ENCODE measurements around the gene BAHCC1.

Gene BAHCC1

DNA sequence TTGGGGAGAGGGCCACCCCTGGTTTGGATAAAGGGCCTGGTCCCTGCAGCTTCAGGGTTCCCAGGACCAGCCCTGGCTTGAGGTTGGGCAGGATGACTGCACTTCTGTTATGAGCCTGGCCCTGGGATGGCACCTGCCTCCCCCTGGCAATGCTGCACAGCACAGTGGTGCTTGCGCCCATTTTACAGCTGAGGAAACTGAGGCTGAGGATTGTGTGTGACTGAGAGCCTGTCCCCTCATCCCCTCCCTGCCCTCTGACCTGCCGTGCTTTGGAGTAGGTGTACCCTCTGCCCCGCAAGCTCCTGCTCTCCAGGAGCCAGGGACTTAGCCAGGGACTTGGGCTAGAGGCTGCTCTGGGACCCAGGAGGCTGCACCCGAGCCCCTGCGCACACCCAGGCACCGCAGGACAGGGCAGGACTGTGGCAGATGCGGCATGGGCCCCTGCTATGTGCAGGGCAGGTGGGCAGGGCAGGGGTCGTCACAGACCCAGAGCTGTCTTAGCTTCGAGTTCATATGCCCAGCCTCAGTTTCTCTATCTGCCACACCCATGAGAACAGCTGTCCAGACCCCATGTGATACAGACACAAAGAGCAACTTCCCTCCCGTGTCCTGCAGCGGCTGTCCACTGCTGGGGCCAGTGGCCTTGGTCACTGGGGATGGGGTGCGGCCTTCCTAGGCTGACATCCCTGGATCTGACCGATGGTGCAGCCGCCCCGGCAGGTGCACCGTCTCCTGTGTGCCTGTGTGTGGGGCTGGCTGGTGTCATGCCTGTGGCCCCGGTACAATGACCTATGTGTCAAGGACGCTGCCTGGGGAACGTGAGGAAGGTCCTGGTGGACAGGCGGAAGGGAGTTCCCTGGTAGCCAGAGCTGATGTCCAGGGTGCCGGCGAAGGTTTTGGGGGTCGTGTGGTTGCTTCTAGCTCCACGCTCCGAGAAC, 36.6 kb downstream of the BAHCC1 start:
- H3K18ac ChIP-seq (ENCODE audit: low read length), result no peak overlapping the region
- H3K23ac ChIP-seq (ENCODE audit: low read length), result no peak overlapping the region
- no peak overlapping the region for H4K8ac ChIP-seq (ENCODE audit: low read depth, low read length)
- whole genome bisulfite sequencing (ENCODE audit: extremely low coverage, insufficient coverage, insufficient read length), result no CpG with 5 or more reads among the region's 25 CpGs
- H3K27ac ChIP-seq (ENCODE audit: low read depth, low read length), result no peak overlapping the region
- no peaks in the 10 kb centered on the region for H3K79me2 ChIP-seq (ENCODE audit: control insufficient read depth, insufficient read depth, low read length, poor library complexity)
- no peak for DNase-seq
- H2AFZ ChIP-seq (ENCODE audit: insufficient read depth, low read length, poor library complexity), result no peak overlapping the region
- H3K4me2 ChIP-seq (ENCODE audit: low read length), result no peak overlapping the region
- no peak overlapping the region for H2BK5ac ChIP-seq (ENCODE audit: low read depth, low read length, poor library complexity)
- H3K27me3 ChIP-seq (ENCODE audit: insufficient read depth, low read length), result no peaks in the 10 kb centered on the region
- H3K79me1 ChIP-seq (ENCODE audit: low read length), result no peaks in the 10 kb centered on the region
- no peak overlapping the region for H3K4ac ChIP-seq (ENCODE audit: low read depth, low read length)
- H3K9ac ChIP-seq (ENCODE audit: low read length), result no peak overlapping the region
- no peak overlapping the region for H2AK5ac ChIP-seq (ENCODE audit: low read length)
- H2BK120ac ChIP-seq (ENCODE audit: insufficient read depth, low read length, poor library complexity), result no peak overlapping the region
- H3K4me1 ChIP-seq (ENCODE audit: control insufficient read depth in 1 of 2, insufficient read depth in 2 of 2, low read length in 2 of 2), result peaks cover 2% of the 10 kb centered on the region in 2 experiments
- no peak overlapping the region for H4K91ac ChIP-seq (ENCODE audit: low read depth, low read length)
- H3K9me3 ChIP-seq (ENCODE audit: insufficient read depth, low read depth, low read length), result no peaks in the 10 kb centered on the region
- no peak overlapping the region for H4K12ac ChIP-seq (ENCODE audit: low read depth, low read length)
- no peak overlapping the region for H3K4me3 ChIP-seq (ENCODE audit: low read depth, low read length)
- no peak overlapping the region for H3K14ac ChIP-seq (ENCODE audit: low read length)
- H3K36me3 ChIP-seq (ENCODE audit: control insufficient read depth in 1 of 2, insufficient read depth in 2 of 2, low read length in 2 of 2), result no peaks in the 10 kb centered on the region
- no peak overlapping the region for H2BK12ac ChIP-seq (ENCODE audit: low read length)

DNA sequence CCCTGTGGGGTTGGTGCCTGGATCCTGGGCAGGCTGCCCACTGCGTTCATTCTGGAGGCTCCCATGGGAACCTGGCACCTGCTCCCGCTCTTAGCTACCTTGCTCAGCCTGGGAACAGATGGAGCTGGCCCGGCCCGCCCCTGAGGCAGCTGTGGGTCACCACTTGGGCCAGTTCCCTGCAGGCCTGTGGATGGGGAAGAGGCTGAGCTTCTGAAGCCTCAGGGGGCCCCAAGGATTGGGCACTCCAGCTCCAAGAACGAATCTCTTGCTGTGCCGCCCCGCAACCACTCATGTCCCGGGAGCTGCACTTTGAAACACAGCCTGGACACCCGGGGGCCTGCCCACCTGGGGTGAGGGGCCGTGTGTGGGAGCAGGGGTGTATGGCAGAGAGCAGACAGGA, 37.7 kb downstream of the BAHCC1 start:
- no peak overlapping the region for H4K8ac ChIP-seq (ENCODE audit: low read depth, low read length)
- no peak overlapping the region for H3K27ac ChIP-seq (ENCODE audit: low read depth, low read length)
- no peak overlapping the region for H3K9ac ChIP-seq (ENCODE audit: low read length)
- H3K79me2 ChIP-seq (ENCODE audit: control insufficient read depth, insufficient read depth, low read length, poor library complexity), result no peaks in the 10 kb centered on the region
- no peak overlapping the region for H4K12ac ChIP-seq (ENCODE audit: low read depth, low read length)
- no peak overlapping the region for H2BK120ac ChIP-seq (ENCODE audit: insufficient read depth, low read length, poor library complexity)
- no peaks in the 10 kb centered on the region for H3K9me3 ChIP-seq (ENCODE audit: insufficient read depth, low read depth, low read length)
- no peak overlapping the region for H3K4ac ChIP-seq (ENCODE audit: low read depth, low read length)
- peaks cover 2% of the 10 kb centered on the region in 2 experiments for H3K4me1 ChIP-seq (ENCODE audit: control insufficient read depth in 1 of 2, insufficient read depth in 2 of 2, low read length in 2 of 2)
- no peaks in the 10 kb centered on the region for H3K27me3 ChIP-seq (ENCODE audit: insufficient read depth, low read length)
- no peak overlapping the region for H4K91ac ChIP-seq (ENCODE audit: low read depth, low read length)
- no peaks in the 10 kb centered on the region for H3K79me1 ChIP-seq (ENCODE audit: low read length)
- no peaks in the 10 kb centered on the region for H3K36me3 ChIP-seq (ENCODE audit: control insufficient read depth in 1 of 2, insufficient read depth in 2 of 2, low read length in 2 of 2)
- H3K4me3 ChIP-seq (ENCODE audit: low read depth, low read length), result no peak overlapping the region
- H3K4me2 ChIP-seq (ENCODE audit: low read length), result no peak overlapping the region
- DNase-seq, result no peak
- no peak overlapping the region for H3K14ac ChIP-seq (ENCODE audit: low read length)
- H2AK5ac ChIP-seq (ENCODE audit: low read length), result no peak overlapping the region
- H2AFZ ChIP-seq (ENCODE audit: insufficient read depth, low read length, poor library complexity), result no peak overlapping the region
- H3K23ac ChIP-seq (ENCODE audit: low read length), result no peak overlapping the region
- H2BK12ac ChIP-seq (ENCODE audit: low read length), result no peak overlapping the region
- no peak overlapping the region for H2BK5ac ChIP-seq (ENCODE audit: low read depth, low read length, poor library complexity)
- no peak overlapping the region for H3K18ac ChIP-seq (ENCODE audit: low read length)
- no CpG with 5 or more reads among the region's 10 CpGs for WGBS (ENCODE audit: extremely low coverage, insufficient coverage, insufficient read length)

DNA sequence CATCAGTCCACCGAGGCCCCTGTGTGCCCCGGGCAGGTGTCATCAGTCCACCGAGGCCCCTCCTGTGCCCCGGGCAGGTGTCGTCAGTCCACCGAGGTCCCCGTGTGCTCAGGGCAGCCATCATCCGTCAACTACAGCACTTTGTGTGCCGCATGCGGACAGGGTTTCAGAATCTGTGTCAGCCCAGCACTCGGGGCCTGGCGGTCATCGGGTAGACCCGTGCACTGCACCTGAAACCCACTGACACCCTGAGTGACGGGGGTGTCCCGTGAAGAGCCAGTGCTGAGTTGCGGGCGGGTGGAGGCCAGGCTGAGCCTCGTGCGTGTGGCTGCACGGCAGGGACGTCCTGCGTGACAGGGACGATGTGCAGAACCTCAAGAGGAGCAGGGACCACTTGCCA, 38.4 kb downstream of the BAHCC1 start:
- H2AFZ ChIP-seq (ENCODE audit: insufficient read depth, low read length, poor library complexity), result no peak overlapping the region

GRCh38 chr17:81434072-81434471, 38.8 kb downstream of the BAHCC1 start:
- Histone ChIP-seq H3K18ac (ENCODE audit: low read length) (no peak overlapping the region), H3K27ac (ENCODE audit: low read depth, low read length) (no peak overlapping the region), H3K27me3 (ENCODE audit: insufficient read depth, low read length) (no peaks in the 10 kb centered on the region), H3K23ac (ENCODE audit: low read length) (no peak overlapping the region), H3K14ac (ENCODE audit: low read length) (no peak overlapping the region), H2BK12ac (ENCODE audit: low read length) (no peak overlapping the region), H4K8ac (ENCODE audit: low read depth, low read length) (no peak overlapping the region), H4K91ac (ENCODE audit: low read depth, low read length) (no peak overlapping the region), H3K4me1 (ENCODE audit: control insufficient read depth in 1 of 2, insufficient read depth in 2 of 2, low read length in 2 of 2) (peaks cover 2% of the 10 kb centered on the region in 2 experiments), H3K36me3 (ENCODE audit: control insufficient read depth in 1 of 2, insufficient read depth in 2 of 2, low read length in 2 of 2) (no peaks in the 10 kb centered on the region), H2BK5ac (ENCODE audit: low read depth, low read length, poor library complexity) (no peak overlapping the region), H3K9ac (ENCODE audit: low read length) (no peak overlapping the region), H2AFZ (ENCODE audit: insufficient read depth, low read length, poor library complexity) (no peak overlapping the region), H3K4me3 (ENCODE audit: low read depth, low read length) (no peak overlapping the region), H2AK5ac (ENCODE audit: low read length) (no peak overlapping the region), H3K79me1 (ENCODE audit: low read length) (no peaks in the 10 kb centered on the region), H3K9me3 (ENCODE audit: insufficient read depth, low read depth, low read length) (no peaks in the 10 kb centered on the region), H3K4me2 (ENCODE audit: low read length) (no peak overlapping the region), H4K12ac (ENCODE audit: low read depth, low read length) (no peak overlapping the region), H2BK120ac (ENCODE audit: insufficient read depth, low read length, poor library complexity) (no peak overlapping the region), H3K4ac (ENCODE audit: low read depth, low read length) (no peak overlapping the region), H3K79me2 (ENCODE audit: control insufficient read depth, insufficient read depth, low read length, poor library complexity) (no peaks in the 10 kb centered on the region)
- DNase-seq, result peak in 1 of 2 donors; percentile 19
- WGBS (ENCODE audit: extremely low coverage, insufficient coverage, insufficient read length), result no CpG with 5 or more reads among the region's 15 CpGs

More for the DNA sequence above, 38.4 kb downstream of the BAHCC1 start:
- H2BK12ac ChIP-seq (ENCODE audit: low read length), result no peak overlapping the region
- no peak overlapping the region for H3K9ac ChIP-seq (ENCODE audit: low read length)
- H3K27me3 ChIP-seq (ENCODE audit: insufficient read depth, low read length), result no peaks in the 10 kb centered on the region
- H3K23ac ChIP-seq (ENCODE audit: low read length), result no peak overlapping the region
- no peak overlapping the region for H4K12ac ChIP-seq (ENCODE audit: low read depth, low read length)
- H3K4me1 ChIP-seq (ENCODE audit: control insufficient read depth in 1 of 2, insufficient read depth in 2 of 2, low read length in 2 of 2), result peaks cover 2% of the 10 kb centered on the region in 2 experiments
- H3K4me2 ChIP-seq (ENCODE audit: low read length), result no peak overlapping the region
- no peaks in the 10 kb centered on the region for H3K36me3 ChIP-seq (ENCODE audit: control insufficient read depth in 1 of 2, insufficient read depth in 2 of 2, low read length in 2 of 2)
- no peaks in the 10 kb centered on the region for H3K79me2 ChIP-seq (ENCODE audit: control insufficient read depth, insufficient read depth, low read length, poor library complexity)
- no CpG with 5 or more reads among the region's 24 CpGs for WGBS (ENCODE audit: extremely low coverage, insufficient coverage, insufficient read length)
- no peak overlapping the region for H3K14ac ChIP-seq (ENCODE audit: low read length)
- H3K79me1 ChIP-seq (ENCODE audit: low read length), result no peaks in the 10 kb centered on the region
- no peak overlapping the region for H3K18ac ChIP-seq (ENCODE audit: low read length)
- no peak overlapping the region for H2BK5ac ChIP-seq (ENCODE audit: low read depth, low read length, poor library complexity)
- H4K8ac ChIP-seq (ENCODE audit: low read depth, low read length), result no peak overlapping the region
- no peaks in the 10 kb centered on the region for H3K9me3 ChIP-seq (ENCODE audit: insufficient read depth, low read depth, low read length)
- no peak overlapping the region for H2BK120ac ChIP-seq (ENCODE audit: insufficient read depth, low read length, poor library complexity)
- no peak overlapping the region for H3K27ac ChIP-seq (ENCODE audit: low read depth, low read length)
- no peak overlapping the region for H2AK5ac ChIP-seq (ENCODE audit: low read length)
- H4K91ac ChIP-seq (ENCODE audit: low read depth, low read length), result no peak overlapping the region
- no peak overlapping the region for H3K4me3 ChIP-seq (ENCODE audit: low read depth, low read length)
- H3K4ac ChIP-seq (ENCODE audit: low read depth, low read length), result no peak overlapping the region
- no peak for DNase-seq

All from trophoblast cell (in vitro differentiated cells and primary cell).